ENCODE measurements around the gene LCP2. TPM values are rescaled to one million over a fixed set of nuclear protein-coding genes. Genes with fewer than 3 reads are reported as not detected.

LCP2 gene
- total and polyA plus RNA-seq, 2 of the 8 experiments (the other 6 are each of a cell fraction or from before 2014, with no cell fraction given) = 0.26 to 0.33 TPM

GRCh38 chr5:170221327-170221741 lies 76.2 kb downstream of the LCP2 start:
- H3K9ac ChIP-seq (replicated peaks in 1 of 4; ENCODE audit: extremely low read depth in 1 of 4, low read depth in 3 of 4, low read length in 3 of 4) = no peak overlapping the region
- H3K79me1 ChIP-seq (ENCODE audit: low read depth, low read length) = no peaks in the 10 kb centered on the region
- no peaks in the 10 kb centered on the region for H3K23me2 ChIP-seq (ENCODE audit: low read depth, low read length)
- no peak overlapping the region for H2BK15ac ChIP-seq (ENCODE audit: low read length)
- peaks cover 0 to 10% (median 4%) of the 10 kb centered on the region in 4 experiments; a peak in 4 of 7 replicates for H3K4me1 ChIP-seq (replicated peaks in 1 of 4; ENCODE audit: control insufficient read depth in 3 of 4, insufficient read depth in 4 of 4, low read length in 3 of 4)
- no peak overlapping the region for H3K23ac ChIP-seq (ENCODE audit: insufficient read length)
- FAIRE-seq (peak; percentile 69), DNase-seq (ENCODE audit: low read depth in 1 of 2, low spot score in 2 of 2) (no peak)
- no peak overlapping the region for H2BK20ac ChIP-seq (ENCODE audit: low read length)
- H2BK12ac ChIP-seq (ENCODE audit: low read depth, low read length) = no peak overlapping the region
- no peak overlapping the region for H2BK5ac ChIP-seq (ENCODE audit: low read depth, low read length)
- H3K79me2 ChIP-seq (ENCODE audit: control insufficient read depth in 1 of 2, insufficient read depth in 2 of 2, low read length in 2 of 2) = no peaks in the 10 kb centered on the region
- peaks cover 0 to 19% (median 5%) of the 10 kb centered on the region in 4 experiments; a peak in 5 of 7 replicates for H3K27me3 ChIP-seq (replicated peaks in 1 of 4; ENCODE audit: control insufficient read depth in 3 of 4, extremely low read depth in 1 of 4, insufficient read depth in 3 of 4, low read length in 3 of 4)
- H3K36me3 ChIP-seq (ENCODE audit: control insufficient read depth in 2 of 4, insufficient read depth in 4 of 4, low read length in 3 of 4) = no peaks in the 10 kb centered on the region
- CTCF ChIA-PET (ENCODE audit: partially characterized antibody) = interaction anchor here (0.7 to 12.7 kb wide), 17 partner anchors 10 to 548 kb away, joined by 3 to 151 read pairs (median 3); no protein-coding TSS in a partner anchor
- no peaks in the 10 kb centered on the region for H3K9me3 ChIP-seq (ENCODE audit: insufficient read depth in 2 of 2, low read depth in 1 of 2, low read length in 1 of 2)
- H3K18ac ChIP-seq (ENCODE audit: extremely low read depth, low read length) = no peak overlapping the region
- H2AK5ac ChIP-seq (ENCODE audit: low read depth, low read length) = no peak overlapping the region
- H4K20me1 ChIP-seq (replicated peaks in 1 of 2; ENCODE audit: control insufficient read depth in 1 of 2, insufficient read depth in 2 of 2, low read length in 2 of 2) = peaks cover 0 to 1% of the 10 kb centered on the region in 2 experiments
- no peak overlapping the region for H4K91ac ChIP-seq (replicated peaks; ENCODE audit: insufficient read length, low read length)
- H3K4ac ChIP-seq (replicated peaks; ENCODE audit: insufficient read length, low read depth, low read length) = no peak overlapping the region
- no peak overlapping the region for H4K8ac ChIP-seq (ENCODE audit: extremely low read depth, insufficient read depth, low read length)
- H2AFZ ChIP-seq (ENCODE audit: low read length) = no peak overlapping the region
- H3K4me3 ChIP-seq (ENCODE audit: extremely low read depth in 1 of 4, insufficient read depth in 2 of 4, low read depth in 3 of 4, low read length in 4 of 4) = no peak overlapping the region
- no peak overlapping the region for H3K27ac ChIP-seq (ENCODE audit: low read depth, low read length)
- no peak overlapping the region for H3K14ac ChIP-seq (ENCODE audit: insufficient read length)
- peak overlapping the region in 1 of 2 experiments; percentile 9; a peak in 1 of 4 replicates for H3K4me2 ChIP-seq (ENCODE audit: insufficient read depth in 1 of 2, low read depth in 2 of 2, low read length in 2 of 2)
- POLR2A ChIA-PET (ENCODE audit: partially characterized antibody) = no interaction called here
- H4K5ac ChIP-seq (ENCODE audit: insufficient read length, low read depth, low read length) = no peak overlapping the region
- TF ChIP-seq CTCF (IDR thresholded peaks at IDR 0.05; ENCODE audit: control extremely low read depth in 1 of 3, insufficient read depth in 1 of 3, low read depth in 1 of 3, low read length in 3 of 3) = peak in 2 of 3 experiments; percentile 17 to 32; a peak in 2 of 4 replicates
- no peak for TF ChIP-seq POLR2A (IDR thresholded peaks at IDR 0.05; ENCODE audit: control extremely low read depth in 1 of 2, low read depth in 2 of 2, low read length in 2 of 2)
- no peak for TF ChIP-seq SP2 (IDR thresholded peaks at IDR 0.05; ENCODE audit: low read length)
- TF ChIP-seq RAD21 (IDR thresholded peaks at IDR 0.05 in 1 of 2, conservative IDR thresholded peaks at IDR 0.05 in 1 of 2; ENCODE audit: low read depth in 2 of 2, low read length in 2 of 2) = peak; percentile 12 to 21; a peak in 1 of 4 replicates
- no peak for TF ChIP-seq CREB1 (IDR thresholded peaks at IDR 0.05)
- TF ChIP-seq, protein P1, sequence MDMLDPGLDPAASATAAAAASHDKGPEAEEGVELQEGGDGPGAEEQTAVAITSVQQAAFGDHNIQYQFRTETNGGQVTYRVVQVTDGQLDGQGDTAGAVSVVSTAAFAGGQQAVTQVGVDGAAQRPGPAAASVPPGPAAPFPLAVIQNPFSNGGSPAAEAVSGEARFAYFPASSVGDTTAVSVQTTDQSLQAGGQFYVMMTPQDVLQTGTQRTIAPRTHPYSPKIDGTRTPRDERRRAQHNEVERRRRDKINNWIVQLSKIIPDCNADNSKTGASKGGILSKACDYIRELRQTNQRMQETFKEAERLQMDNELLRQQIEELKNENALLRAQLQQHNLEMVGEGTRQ (IDR thresholded peaks at IDR 0.05; ENCODE audit: low read length) = no peak
- peak; percentile 20; the same call in 1 of the 2 replicates for TF ChIP-seq SP1 (IDR thresholded peaks at IDR 0.05; ENCODE audit: low read depth, low read length)
- peak; percentile 44 for TF ChIP-seq NANOG (IDR thresholded peaks at IDR 0.05; ENCODE audit: insufficient read depth, low read depth, low read length, poor library complexity, severe bottlenecking)
- TF ChIP-seq ZNF274 (IDR thresholded peaks at IDR 0.05; ENCODE audit: borderline replicate concordance, extremely low read depth, low read length) = no peak
- no peak overlapping the region for H3K56ac ChIP-seq (replicated peaks; ENCODE audit: insufficient read length, low read depth, low read length)
- no peak overlapping the region for H2BK120ac ChIP-seq (replicated peaks; ENCODE audit: low read depth, low read length)
- 61% methylated on average over 6 of the region's 6 CpGs; no CpG with 5 or more reads in 1 of the 2 experiments for WGBS, 2 experiments (ENCODE audit: extremely low coverage in 1 of 2, insufficient coverage in 1 of 2, insufficient read length in 1 of 2, insufficient replicate concordance in 2 of 2, low coverage in 1 of 2, low lambda C conversion rate in 2 of 2, missing lambda C conversion rate in 1 of 2)

Measured in H1 (cell line).